ENCODE measurements around the gene RPL18.
"Not testable (repeated sequence)": the region's sequence is repeated elsewhere in the genome, so short reads cannot be mapped to it uniquely, and the experiment has no call there.

Gene RPL18

GRCh38 chr19:48618916-48619691, at the start of gene RPL18, which contains the start of gene SPHK2:
TSS of gene RPL18 (minus strand) at chr19:48619178. CDS start at chr19:48619143, 35 bp downstream.
TSS of gene SPHK2 (plus strand) at chr19:48619506. CDS start at chr19:48620515, 1,009 bp downstream.
- peak; percentile 98 for DNase-seq

DNA sequence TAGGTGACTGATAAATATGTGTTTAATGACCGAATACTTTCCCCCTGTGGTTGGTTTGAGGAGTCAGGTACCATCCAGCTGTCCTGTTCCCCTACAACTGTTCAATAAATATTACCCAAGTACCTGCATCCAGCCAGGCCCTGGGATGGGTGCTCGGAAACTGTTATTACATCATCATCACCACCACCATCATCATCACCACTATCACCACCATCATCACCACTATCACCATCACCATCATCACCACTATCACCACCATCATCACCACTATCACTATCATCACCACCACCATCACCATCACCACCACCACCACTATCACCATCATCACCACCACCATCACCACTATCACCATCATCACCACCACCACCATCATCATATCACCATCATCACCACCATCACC, 49.8 kb upstream of the RPL18 start:
- DNase-seq: no peak

DNA sequence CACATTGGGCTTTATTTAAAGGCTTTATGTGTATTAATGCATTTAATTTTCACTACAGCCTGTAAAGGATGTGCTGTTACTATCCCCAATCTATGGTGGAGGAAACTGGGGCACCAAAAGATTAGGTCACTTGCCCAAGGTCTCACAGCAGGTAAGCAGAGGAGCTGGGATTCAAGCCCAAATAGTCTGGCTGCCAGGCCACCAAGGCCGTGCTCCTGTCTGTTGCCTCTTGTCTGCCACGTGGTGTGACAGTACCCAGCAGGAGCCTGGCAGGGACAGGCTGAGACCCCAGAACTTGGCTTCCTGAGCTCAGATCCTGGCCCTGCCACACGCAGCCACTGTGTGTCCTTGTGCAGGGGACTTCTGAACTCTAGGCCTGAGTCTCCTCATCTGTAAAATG, 49.4 kb upstream of the RPL18 start:
- no peak for DNase-seq

DNA sequence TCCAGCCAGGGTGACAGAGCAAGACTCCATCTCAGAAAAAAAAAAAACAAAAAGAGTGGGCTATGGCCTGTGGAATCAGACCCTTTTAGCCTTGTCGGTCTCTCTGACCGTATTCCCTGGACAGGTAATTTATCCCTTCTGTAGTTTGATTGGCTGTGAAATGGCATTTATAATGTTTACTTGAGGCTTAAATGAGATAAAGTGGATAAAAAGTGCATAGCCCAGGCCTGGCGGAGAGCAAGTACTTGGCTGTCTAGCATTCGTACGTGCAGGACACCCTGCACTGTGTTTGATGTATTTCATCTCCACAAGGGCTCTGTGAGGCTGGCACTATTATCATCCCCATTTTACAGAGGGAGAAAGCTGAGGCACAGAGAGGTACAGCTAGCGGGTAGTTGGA, 46.8 kb upstream of the RPL18 start:
- no peak for DNase-seq

DNA sequence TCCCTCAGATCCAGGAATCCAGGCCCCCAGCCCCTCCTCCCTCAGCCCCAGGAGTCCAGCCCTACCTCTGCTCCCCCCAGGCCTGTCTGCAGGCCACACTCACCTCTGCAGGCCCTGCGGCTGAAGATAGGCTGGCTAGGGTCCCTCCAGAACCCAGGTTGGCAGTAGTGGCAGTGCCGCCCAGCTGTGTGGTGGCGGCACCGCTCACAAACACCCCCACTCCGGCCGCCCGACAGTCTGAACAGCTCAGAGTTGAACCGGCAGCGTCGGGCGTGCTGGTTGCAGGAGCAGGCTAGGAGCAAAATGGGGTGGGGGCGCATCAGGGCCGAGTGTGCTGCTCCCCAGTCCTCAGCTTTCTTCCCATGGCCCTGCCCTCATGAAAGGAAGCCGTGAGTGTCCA, 45.5 kb upstream of the RPL18 start:
- no peak for DNase-seq

GRCh38 chr19:48663667-48664066, 44.7 kb upstream of the RPL18 start:
- no peak for DNase-seq

- DNase-seq: no peak
These were observed 42.7 kb upstream of the RPL18 start for GRCh38 chr19:48661711-48662090.

DNA sequence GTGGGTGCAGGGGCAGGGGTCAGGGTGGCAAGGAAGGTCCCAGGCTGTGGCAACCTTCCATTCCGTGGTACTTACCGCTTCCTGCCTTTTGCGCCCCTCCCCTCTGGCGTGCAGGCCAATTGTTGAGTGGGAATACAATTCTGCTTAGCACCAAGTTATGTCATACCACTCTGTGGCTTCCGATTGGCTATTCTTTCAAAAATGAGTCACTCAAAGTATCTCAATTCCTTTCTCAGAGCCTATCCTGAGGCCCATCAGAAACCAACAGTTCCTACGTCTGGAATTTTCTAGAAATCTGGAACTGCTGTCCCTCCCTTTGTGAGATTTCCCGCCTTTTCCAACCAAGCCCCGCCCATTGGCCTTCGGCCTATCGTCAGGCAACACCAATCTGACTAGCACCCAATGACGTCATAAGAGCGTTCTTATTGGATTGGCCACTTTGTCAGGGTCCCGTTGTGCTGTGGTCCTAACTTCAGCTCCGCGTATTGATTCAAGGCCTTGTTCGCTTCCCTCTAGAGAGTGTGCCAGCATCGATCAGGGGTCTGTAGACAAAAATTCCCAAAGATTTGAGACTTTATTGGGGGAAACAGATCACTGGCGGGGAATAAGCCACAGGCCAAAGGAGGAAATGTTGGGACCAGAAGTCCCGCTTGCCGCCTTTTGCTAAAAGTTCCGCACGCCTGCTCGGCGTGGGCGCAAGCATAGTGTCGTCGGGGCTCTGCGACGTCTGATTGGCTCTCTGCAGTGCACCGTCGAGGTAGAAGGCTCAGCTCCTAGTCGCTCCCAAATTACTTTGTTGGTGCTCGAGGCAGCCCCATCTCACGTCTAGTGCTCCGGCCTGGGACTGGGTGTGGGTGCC, 42.1 kb upstream of the RPL18 start:
- DNase-seq: peak; percentile 84

DNA sequence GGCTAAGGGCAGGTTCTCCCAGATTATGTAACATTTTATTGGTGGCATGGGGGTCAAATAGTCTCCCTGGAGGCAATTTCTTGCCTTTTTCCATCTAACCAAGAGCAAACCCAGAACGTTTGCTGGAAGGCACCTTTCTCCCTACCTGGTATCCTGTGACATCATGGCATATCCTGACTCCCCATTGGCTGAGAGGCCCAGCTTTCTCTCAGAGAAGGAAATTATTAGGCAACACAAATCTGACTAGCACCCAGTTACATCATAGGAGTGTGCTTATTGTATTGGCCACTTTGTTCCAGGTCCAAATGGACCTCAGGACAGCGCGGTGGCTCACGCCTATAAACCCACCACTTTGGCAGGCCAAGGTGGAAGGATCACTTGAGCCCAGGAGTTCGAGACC, 40.8 kb upstream of the RPL18 start:
- DNase-seq: no peak

DNA sequence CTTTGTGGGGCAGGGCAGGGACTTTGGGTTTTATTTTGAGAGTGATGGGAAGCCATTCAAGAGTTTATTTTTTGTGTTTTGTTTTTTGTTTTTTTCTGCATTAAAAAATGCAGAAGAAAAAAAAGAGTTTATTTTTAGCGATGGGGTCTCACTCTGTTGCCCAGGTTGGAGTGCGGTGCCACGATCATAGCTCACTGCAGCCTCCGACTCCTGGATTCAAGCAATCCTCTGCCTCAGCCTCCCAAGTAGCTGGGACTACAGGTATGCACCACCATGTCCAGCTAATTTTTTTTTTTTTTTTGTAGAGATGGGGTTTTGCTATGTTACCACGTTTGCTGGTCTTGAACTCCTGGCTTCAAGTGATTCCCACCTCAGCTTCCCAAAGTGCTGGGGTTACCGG, 39.5 kb upstream of the RPL18 start:
- DNase-seq: no peak

- not testable (repeated sequence) for DNase-seq
These were observed 38.9 kb upstream of the RPL18 start for GRCh38 chr19:48657828-48658227.

GRCh38 chr19:48656840-48657474, 38.0 kb upstream of the RPL18 start:
- DNase-seq: peak; percentile 47

- DNase-seq: no peak
These were observed 35.5 kb upstream of the RPL18 start for GRCh38 chr19:48654299-48655059.

DNA sequence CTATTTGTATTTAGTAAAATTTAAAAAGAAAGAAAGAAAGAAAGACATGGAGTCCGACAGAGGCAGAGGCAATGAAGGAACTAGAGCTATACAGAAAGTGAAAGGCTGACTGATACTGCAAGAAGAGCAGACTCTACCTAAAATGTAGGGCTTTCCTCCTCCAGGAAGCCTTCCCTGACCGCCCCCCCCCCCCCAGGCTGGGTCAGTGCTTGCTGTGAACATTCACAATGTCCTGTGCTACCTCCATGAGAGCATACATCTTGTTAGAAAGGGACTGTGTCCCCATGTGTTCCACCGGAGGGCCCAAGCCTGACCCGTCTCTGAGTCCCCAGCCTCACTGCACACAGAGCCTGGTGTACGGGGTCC, 32.7 kb upstream of the RPL18 start:
- no peak for DNase-seq

GRCh38 chr19:48650974-48651682, 32.1 kb upstream of the RPL18 start:
- no peak for DNase-seq

GRCh38 chr19:48648134-48648533, 29.2 kb upstream of the RPL18 start:
- no peak for DNase-seq

- DNase-seq: no peak
These were observed 27.8 kb upstream of the RPL18 start for GRCh38 chr19:48646722-48647216.

DNA sequence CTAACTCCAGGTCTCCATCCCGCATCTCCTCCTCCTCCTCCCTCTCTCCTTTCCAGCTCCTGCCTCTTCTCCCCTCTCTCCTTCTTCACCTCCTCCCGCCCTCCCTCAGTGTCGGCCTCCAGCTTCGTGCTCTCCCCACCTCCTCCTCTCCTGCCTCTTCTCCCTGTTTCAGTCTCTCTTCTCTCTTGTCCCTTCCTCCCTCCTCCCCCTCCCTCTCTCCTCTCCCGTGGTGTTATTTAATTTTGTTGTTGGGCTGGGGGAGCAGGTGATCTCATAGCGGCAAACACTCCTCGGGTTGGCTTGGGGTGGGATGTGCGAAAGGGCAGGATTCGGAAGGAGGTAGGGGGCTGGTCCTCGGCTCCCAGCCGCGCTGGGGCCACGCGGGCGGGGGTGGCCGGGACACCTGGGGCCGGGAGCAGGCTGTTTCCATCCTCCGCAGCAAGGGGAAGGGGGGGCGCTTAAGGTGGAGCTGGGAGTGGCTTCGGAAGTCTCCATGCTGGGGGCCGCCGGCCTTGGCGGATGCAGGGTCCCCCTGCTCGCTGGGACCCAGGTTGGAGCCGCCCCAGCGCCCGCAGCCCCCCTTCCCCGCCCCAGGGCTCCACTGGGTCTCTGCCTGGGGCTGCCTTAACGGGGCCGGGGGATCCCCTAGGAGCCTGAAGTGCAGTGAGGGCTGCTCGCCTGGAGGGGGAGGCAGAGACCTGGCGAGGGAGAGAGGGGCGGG, 27.2 kb upstream of the RPL18 start, which contains the start of gene CA11:
Gene CA11 (minus strand): TSS at position 187 of the 721 bp plus-strand sequence. CDS start 555 bp downstream, outside the sequence.
- peak; percentile 68 for DNase-seq

DNA sequence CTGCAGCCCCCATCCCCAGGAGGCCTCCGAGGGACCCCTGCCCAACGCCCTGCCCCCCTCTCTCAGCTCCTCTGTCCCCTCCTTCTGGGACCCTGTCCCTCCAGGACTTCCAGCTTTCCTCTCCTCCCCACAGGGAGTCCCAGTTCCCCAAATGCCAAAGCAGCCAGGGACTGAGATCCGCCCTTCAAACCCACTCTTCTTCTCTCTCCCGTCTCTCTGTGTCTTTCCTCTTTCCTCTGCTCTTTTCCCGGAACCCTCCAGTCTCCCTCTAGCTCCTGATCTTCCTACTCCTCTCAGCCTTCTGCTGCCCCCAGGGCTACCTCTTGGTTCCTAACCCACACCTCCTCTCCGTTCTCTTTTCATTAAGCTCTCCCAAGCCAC, 26.6 kb upstream of the RPL18 start:
- DNase-seq: no peak

GRCh38 chr19:48644839-48645619, 26.1 kb upstream of the RPL18 start:
- peak; percentile 35 for DNase-seq

All from T1000 (cell line).